AG09309 (cell line): ENCODE measurements around the gene SLC35E2B.

Source experiments
- DNase-seq: peaks from one replicate; pipeline ENCODE4 v3.0.0-alpha.2; 2010; ENCODE audit warnings: low read depth
- H3K4me3 ChIP-seq: 2 replicates; pipeline ENCODE4 v1.5.1; 2011; ENCODE audit warnings: mild to moderate bottlenecking, low read depth, low read length, moderate library complexity; ENCODE audit not compliant: control insufficient read depth
- CTCF ChIP-seq: IDR thresholded peaks from 2 replicates; pipeline ENCODE4 v1.5.1; 2011; ENCODE audit warnings: mild to moderate bottlenecking, low read depth, low read length, inconsistent platforms; ENCODE audit not compliant: insufficient read depth, control insufficient read depth; ENCODE audit errors: missing control alignments

The SLC35E2B gene

GRCh38 chr1:1624443-1625403 lies 67.9 kb downstream of the SLC35E2B start:
- no peak overlapping the region for H3K4me3 ChIP-seq
- no peak for TF ChIP-seq CTCF
- DNase-seq = no peak

- no peak for TF ChIP-seq CTCF
- H3K4me3 ChIP-seq = no peak overlapping the region
- no peak for DNase-seq
Observed at GRCh38 chr1:1623631-1624442, 68.8 kb downstream of the SLC35E2B start.

GRCh38 chr1:1623181-1623630 lies 69.4 kb downstream of the SLC35E2B start:
- H3K4me3 ChIP-seq = no peak overlapping the region
- TF ChIP-seq CTCF = no peak
- DNase-seq = no peak

- no peak for TF ChIP-seq CTCF
- no peak for DNase-seq
- H3K4me3 ChIP-seq = no peak overlapping the region
Observed at GRCh38 chr1:1622788-1623094, 69.9 kb downstream of the SLC35E2B start.

GRCh38 chr1:1622010-1622787 lies 70.4 kb downstream of the SLC35E2B start:
- DNase-seq = no peak
- no peak for TF ChIP-seq CTCF
- H3K4me3 ChIP-seq = no peak overlapping the region
